K562 (cell line): ENCODE results near the gene ABLIM2.

Experiments used
- CEBPG ChIP-seq, 3 experiments: fragments of 200-800 bp in 1 of 3; sonication (Bioruptor generic) in 1 of 3; sonication (generic) in 1 of 3; formaldehyde crosslinking in 1 of 3; IDR thresholded peaks in 2 of 3; conservative IDR thresholded peaks in 1 of 3; 2 replicates each; pipeline versions ENCODE4 v1.6.1 to v1.8.0; 2016 to 2022; ENCODE audit warnings: missing compliant biosample characterization in 2 of 3, missing genetic modification characterization in 2 of 3, mild to moderate bottlenecking in 1 of 3, missing genetic modification reagents in 1 of 3
- CTCF ChIP-seq, 3 experiments: IDR thresholded peaks in 2 of 3; conservative IDR thresholded peaks in 1 of 3; 2 replicates each; pipeline ENCODE4 v1.5.1; 2011 to 2012; ENCODE audit warnings: low read length in 3 of 3, mild to moderate bottlenecking in 3 of 3, control low read depth in 2 of 3, improper control_type of control experiment in 1 of 3, inconsistent platforms in 1 of 3, low read depth in 1 of 3, mixed read lengths in 1 of 3, moderate library complexity in 1 of 3; ENCODE audit not compliant: insufficient read depth in 2 of 3
- ELF1 ChIP-seq: fragments of 200-800 bp; sonication (Bioruptor generic); IDR thresholded peaks from 2 replicates; pipeline ENCODE4 v1.6.1; 2016; ENCODE audit warnings: missing genetic modification characterization, missing compliant biosample characterization
- EZH2 ChIP-seq: IDR thresholded peaks from 2 replicates; pipeline ENCODE4 v1.6.1; 2012; ENCODE audit warnings: low read depth, mild to moderate bottlenecking, inconsistent platforms, low read length, borderline replicate concordance
- GABPB2 ChIP-seq: fragments of 250-450 bp; sonication (Bioruptor Pico); conservative IDR thresholded peaks from 2 replicates; pipeline ENCODE4 v1.5.1; 2021; ENCODE audit warnings: mild to moderate bottlenecking
- HMG20A ChIP-seq: fragments of 450-650 bp; formaldehyde crosslinking; conservative IDR thresholded peaks from 2 replicates; pipeline ENCODE4 v1.4.0; 2020; ENCODE audit warnings: mild to moderate bottlenecking, mixed read lengths
- NBN ChIP-seq: fragments of 450-650 bp; IDR thresholded peaks from 2 replicates; pipeline ENCODE4 v1.6.1; 2016; ENCODE audit warnings: low read depth, mild to moderate bottlenecking
- SP2 ChIP-seq: IDR thresholded peaks from 2 replicates; pipeline ENCODE4 v1.6.1; 2011; ENCODE audit warnings: mild to moderate bottlenecking, low read depth, low read length, moderate library complexity; ENCODE audit not compliant: poor library complexity, severe bottlenecking; ENCODE audit errors: extremely low read depth
- ZNF512 ChIP-seq: IDR thresholded peaks from 2 replicates; pipeline ENCODE4 v1.6.1; 2016; ENCODE audit warnings: missing genetic modification characterization, missing compliant biosample characterization
- TF ChIP-seq, protein P1 (sequence below): fragments of 450-650 bp; IDR thresholded peaks from 2 replicates; pipeline ENCODE4 v1.6.1; 2016

DNA sequence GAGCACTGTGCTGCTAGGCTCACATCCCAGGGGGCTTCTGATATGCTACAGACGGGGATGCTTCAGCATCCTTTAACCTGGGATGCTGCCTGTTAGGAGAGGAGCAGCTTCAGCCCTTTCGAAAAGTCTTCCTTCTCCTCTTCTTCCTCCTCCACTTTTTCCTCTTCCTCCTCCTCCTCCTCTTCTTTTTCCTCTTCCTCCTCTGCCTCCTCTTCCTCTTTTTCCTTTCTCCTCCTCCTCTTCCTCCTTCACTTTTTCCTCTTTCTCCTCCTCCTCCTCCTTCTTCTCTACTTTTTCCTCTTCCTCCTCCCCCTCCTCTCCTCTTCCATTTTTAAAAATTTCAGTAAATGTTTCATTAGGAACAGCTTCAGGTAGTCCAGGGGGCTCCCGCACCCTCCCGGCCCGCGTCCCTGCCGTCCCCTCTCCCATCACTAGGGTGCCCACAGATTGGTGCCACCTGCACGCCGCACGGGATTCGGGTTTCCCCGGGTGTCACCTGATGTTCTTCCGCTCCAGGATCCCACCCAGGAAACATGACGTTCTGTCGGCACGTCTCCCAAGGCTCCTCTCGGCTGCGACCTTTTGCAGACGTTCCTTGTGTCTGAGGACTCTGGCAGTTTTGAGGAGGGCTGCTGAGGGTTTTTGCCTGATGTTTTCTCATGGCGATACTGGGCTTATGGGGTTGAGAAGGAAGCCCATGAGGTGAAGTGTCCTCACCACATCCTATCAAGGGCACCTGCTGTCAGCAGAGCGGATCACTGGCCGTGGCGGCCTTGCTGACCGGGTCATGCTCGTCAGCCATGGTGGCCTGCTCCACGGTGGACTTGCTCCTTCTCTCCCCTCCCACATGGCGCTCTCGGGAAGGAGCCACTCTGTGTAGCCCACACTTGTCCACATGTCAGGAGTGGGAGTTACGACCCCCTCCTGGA is 135.6 kb downstream of the ABLIM2 start:
- TF ChIP-seq CEBPG (CRISPR knock-in tag; IDR thresholded peaks at IDR 0.05) = no peak
- TF ChIP-seq CEBPG (tag; conservative IDR thresholded peaks at IDR 0.05 in 1 of 2, IDR thresholded peaks at IDR 0.05 in 1 of 2) = no peak
- TF ChIP-seq GABPB2 = no peak
- no peak for TF ChIP-seq NBN
- no peak for TF ChIP-seq CTCF (IDR thresholded peaks at IDR 0.05 in 2 of 3, conservative IDR thresholded peaks at IDR 0.05 in 1 of 3; ENCODE audit: insufficient read depth in 2 of 3, low read depth in 1 of 3, low read length in 3 of 3)
- no peak for TF ChIP-seq EZH2
- TF ChIP-seq SP2 = no peak
- TF ChIP-seq ELF1 (tag) = no peak
- TF ChIP-seq, protein P1, sequence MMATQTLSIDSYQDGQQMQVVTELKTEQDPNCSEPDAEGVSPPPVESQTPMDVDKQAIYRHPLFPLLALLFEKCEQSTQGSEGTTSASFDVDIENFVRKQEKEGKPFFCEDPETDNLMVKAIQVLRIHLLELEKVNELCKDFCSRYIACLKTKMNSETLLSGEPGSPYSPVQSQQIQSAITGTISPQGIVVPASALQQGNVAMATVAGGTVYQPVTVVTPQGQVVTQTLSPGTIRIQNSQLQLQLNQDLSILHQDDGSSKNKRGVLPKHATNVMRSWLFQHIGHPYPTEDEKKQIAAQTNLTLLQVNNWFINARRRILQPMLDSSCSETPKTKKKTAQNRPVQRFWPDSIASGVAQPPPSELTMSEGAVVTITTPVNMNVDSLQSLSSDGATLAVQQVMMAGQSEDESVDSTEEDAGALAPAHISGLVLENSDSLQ = no peak
- peak; percentile 41; the same call in 1 of the 2 replicates for TF ChIP-seq ZNF512 (tag)
- no peak for TF ChIP-seq HMG20A
